HG02938 (cell line): Measurements from ENCODE around the gene NLK.
"Not testable (repeated sequence)": the region's sequence is repeated elsewhere in the genome, so short reads cannot be mapped to it uniquely, and the experiment has no call there.

Experiments used
- ATAC-seq: cut with Tn5 transposase; IDR thresholded peaks from one replicate; pipeline ENCODE4 v1.9.1; 2021; ENCODE audit warnings: mild to moderate bottlenecking, moderate library complexity; ENCODE audit not compliant: unreplicated experiment

Gene NLK

DNA sequence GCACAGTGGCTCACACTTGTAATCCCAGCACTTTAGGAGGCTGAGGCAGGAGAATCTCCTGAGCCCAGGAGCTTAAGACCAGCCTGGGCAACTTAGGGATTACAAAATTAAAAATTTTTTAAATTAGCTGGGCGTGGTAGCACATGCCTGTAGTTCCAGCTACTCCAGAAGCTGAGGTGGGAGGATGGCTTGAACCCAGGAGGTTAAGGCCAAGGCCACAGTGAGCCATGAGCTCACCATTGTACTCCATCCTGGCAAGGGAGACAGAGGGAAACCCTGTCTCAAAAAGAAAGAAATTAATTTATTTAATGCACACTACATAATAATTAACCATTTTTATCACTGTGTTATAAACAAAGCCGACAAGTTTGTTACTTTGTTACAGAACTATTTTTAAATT lies 145.5 kb downstream of the NLK start:
- ATAC-seq: no peak

DNA sequence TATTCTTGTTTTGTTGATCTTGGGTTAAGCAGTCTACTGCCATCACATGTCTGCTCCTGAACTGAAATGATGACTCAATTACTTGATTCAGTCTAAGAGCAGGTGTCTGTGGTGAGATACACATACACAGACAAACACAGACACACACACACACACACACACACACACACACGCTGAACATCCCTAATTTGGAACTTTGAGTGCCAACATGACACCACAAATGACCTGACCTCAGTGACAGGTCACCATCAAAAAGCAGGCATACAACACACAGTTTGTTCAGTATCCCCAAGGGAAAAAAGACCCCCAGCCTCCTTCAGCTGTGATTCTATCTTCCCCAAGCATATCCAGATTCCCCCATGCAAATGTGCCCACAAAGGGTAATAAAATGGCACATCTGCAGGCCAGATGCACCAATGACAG lies 146.4 kb downstream of the NLK start:
- ATAC-seq: no peak

DNA sequence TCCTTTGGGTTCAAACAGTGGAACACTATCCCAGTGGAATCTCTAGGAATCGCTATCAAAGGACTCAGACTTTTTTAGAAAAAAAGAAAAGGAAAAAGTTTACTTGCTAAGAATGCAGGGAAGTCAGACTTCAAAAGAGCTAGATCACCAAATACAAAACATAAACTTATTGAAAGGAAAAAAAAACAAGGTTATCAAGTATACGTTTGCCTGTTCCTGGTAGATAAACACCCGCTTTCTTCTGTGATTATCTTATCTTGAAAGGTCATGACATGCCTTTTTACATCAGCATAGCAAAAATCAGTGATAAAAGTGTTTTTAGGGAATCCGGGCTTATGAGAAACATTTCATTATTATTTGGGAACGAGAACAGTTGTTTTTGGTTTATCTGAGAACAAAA lies 147.2 kb downstream of the NLK start:
- no peak for ATAC-seq

DNA sequence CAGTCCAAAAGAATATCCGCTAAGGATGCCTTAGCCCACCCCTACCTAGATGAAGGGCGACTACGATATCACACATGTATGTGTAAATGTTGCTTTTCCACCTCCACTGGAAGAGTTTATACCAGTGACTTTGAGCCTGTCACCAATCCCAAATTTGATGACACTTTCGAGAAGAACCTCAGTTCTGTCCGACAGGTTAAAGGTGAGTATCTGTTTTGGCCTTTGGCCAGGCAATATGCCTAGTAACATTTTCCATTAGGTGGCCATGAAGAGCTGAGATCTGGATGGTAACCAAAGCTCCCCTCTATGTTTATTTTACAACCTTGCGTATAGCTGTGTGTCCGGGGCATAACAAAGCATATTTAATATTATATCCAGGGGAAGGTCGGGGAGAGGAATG lies 148.5 kb downstream of the NLK start:
- ATAC-seq: no peak

DNA sequence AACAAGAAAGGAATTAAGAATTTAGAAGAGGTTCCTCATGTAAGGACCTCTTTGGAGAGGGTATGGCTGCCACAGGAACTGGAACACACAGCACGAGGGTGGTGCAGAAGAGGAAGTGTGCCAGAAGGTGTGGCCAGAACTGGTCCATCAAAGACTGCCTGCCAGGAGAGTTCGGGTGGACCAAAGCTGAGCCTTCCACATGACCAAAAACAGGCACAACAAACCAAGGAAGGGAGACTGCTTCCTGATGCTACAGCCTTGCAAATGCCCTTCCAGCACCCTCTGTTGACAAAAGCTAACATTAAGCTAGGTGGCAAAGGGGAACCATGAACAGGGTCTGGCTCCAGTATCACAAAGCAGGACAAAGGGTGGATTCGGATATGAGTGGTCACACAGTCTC lies 150.8 kb downstream of the NLK start:
- ATAC-seq: no peak

DNA sequence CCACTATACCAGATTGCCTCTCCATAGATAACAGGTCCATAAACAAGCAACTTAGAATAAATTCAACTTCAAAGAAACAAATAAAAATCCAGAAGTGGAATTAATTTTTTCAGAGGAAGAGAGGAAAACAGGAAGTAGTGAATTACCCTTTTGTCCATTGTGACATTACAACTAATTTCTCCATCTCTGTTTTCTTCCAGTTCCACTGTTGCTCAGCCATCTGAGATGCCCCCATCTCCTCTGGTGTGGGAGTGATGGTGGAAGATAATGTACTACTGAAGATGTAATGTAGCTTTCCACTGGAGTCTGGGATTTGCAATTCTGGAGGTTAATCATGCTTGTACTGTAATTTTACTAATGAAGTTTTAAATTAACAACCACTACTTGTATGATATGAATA lies 151.9 kb downstream of the NLK start:
- no peak for ATAC-seq

DNA sequence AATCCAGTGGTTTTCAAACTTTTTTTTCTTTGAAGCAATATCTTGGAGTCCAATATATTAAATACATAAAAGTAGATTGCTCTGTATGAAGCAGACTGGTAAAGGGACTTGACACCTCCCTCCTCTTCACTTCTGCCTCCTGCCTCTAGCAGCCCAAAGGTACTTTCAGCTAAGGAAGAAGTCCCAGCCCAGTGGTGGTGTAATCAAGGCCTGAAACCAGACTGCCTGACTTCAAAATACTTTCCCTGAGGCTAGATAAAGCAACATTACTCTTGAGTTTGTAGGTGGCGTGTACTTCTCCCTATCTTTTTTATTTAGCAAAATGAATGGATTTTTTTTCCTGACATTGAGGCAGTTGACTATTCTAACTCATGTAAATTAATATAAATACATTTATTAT lies 154.2 kb downstream of the NLK start:
- no peak for ATAC-seq

DNA sequence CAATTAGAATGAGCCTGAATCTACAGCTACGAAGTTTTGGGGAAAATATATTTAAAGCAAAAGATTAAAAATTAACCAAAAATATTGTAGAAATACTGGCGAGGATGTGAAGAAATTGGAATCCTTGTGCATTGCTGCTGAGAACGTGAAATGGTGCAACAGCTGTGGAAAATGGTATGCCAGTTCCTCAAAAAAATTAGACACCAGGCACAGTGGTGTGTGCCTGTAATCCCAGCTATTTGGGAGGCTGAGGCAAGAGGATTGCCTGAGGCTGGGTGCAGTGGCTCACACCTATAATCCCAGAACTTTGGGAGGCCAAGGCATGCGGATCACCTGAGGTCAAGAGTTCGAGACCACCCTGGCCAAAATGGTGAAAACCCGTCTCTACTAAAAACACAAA lies 156.6 kb downstream of the NLK start:
- ATAC-seq: no peak

DNA sequence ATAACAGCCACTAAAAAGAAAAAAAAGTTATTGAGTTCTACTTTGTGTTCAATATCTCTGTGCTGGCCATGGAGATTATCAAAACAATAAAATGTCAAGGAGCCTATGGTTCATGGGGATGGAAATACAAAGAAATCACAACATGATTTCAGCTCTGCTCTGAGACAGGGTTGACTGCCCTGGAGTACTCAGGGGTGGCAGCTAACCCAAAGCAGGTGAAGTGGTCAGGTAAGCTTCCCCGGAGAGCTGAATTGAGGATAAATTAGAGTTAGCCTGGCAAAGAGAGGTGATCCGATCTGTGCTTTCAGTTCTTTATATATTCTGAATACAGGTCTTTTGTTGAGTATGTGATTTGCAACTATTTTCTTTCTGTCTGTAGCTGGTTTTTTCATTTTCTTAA lies 157.3 kb downstream of the NLK start:
- no peak for ATAC-seq

DNA sequence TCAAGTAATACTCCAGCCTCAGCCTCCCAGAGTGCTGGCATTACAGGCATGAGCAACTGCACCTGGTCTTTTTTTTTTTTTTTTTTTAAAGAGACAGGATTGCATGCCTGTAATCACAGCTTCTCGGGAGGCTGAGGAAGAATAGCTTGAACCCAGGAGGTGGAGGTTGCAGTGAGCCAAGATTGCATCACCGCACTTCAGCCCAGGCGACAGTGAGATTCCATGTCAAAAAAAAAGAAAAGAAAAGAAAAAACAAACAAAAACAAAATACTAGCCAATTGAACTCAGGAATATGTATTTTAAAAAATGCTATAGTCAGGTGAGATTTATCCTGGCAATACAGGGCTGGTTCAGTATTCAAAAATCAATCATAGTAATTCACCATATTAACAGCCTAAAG lies 158.8 kb downstream of the NLK start:
- ATAC-seq: no peak

DNA sequence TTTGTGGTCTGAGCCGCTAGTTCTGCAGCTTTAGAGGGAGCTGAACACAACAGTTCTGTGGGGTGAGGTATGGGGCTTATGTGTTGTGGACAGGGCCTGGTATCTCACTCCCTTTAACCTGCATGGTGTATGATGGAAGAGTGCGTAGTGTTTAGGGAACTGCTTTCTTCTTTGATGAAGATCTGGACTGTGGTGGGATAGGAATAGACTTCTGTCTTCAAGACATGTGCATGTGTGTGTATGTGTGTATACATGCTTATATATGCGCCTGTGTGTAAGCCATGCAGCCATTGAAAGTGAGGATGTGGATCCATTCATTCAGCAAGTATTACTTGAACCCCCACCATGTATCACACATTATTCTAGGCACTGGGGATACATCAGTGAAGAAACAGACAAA lies 161.8 kb downstream of the NLK start:
- no peak for ATAC-seq

DNA sequence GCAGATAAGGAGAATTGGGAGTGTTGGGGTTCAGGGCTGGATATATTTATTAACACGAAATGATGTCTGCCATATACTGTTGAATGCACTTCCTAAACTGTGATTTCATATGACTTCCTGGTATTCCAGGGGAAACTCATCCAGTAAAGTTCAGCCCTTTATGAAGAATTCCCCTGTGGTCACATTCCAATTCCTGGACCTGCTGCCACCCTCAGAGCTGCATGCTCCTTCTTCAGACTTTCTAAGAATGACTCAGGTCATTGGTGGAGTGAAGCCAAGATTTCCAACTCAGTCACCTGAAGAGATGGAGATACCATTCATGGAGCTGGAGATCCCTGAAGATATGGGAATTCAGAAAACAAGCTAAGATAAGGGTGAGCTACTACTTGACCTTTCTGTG lies 162.3 kb downstream of the NLK start:
- no peak for ATAC-seq

DNA sequence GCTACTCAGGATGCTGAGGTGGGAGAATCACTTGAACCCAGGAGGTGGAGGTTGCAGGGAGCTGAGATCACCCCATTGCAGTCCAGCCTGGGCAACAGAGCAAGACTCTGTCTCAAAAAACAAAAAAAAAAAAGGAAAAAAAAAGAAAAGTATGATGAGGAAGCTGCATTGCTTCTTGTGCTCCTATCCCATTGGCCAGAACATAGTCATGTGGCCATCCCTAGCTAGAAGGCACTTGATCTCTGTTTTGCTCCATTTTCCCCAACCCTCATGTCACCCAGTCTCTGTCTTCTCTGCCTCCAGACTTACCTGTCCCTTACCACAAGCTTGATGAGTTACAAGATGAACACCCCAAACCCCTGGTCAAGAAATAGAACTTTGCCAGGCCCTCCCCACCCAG lies 163.8 kb downstream of the NLK start:
- no peak for ATAC-seq

DNA sequence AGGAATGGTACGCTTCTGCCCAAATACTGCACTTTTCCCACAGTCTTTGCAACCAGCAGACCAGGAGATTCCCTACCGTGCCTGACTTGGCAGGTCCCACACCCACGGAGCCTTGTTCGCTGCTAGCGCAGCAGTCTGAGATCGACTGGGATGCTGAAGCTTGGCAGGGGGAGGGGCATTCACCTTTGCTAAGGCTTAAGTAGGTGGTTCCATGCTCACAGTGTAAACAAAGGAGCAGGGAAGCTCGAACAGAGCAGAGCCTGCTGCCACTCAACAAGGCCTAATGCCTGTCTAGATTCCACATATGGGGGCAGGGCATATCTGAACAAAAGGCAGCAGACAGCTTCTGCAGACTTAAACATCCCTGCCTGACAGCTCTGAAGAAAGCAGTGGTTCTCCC lies 169.3 kb downstream of the NLK start:
- ATAC-seq: no peak

DNA sequence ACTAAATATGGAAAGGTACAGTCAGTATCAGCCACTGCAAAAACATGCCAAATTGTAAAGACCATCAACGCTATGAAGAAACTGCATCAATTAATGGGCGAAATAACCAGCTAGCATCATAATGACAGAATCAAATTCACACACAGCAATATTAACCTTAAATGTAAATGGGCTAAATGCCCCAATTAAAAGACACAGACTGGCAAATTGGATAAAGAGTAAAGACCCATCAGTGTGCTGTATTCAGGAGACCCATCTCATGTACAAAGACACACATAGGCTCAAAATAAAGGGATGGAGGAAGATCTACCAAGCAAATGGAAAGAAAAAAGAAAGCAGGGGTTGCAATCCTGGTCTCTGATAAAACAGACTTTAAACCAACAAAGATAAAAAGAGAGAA lies 171.1 kb downstream of the NLK start:
- not testable (repeated sequence) for ATAC-seq

DNA sequence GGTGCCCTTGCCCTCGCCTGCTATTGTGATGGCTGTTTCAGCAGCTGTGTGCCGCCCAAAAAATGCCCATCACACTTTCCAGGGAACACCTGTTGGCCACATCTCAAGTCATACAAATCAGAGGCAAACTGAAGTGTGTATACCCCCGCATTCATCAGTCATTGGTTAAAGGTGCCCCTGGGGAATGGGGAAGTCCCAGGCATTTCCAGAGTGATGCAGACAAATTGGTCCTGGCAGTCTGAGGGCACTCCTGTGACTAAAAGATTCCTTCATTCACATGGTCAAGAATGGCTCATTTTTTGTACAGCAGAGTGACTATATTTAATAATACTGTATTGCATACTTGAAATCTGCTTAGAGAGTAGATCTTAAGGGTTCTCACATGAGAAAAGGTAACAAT lies 173.6 kb downstream of the NLK start:
- no peak for ATAC-seq

DNA sequence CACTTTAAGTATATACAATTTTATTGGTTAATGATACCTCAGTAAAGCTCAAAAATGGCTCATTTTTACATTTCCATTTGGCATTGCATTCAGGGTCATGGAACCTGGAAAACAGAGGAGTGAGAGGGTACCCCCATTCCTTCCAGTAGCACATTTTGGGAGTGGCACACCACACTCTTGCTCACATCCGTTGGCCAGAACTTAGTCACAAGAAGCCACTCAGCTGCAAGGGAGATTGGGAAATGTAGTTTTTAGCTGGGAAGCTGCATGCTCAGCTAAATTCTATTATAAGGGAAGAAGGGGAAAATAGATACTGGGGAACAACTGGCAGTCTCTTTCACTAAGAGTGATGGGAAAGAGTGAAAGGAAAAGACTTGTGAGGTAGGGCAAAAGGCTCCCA lies 174.1 kb downstream of the NLK start:
- no peak for ATAC-seq

DNA sequence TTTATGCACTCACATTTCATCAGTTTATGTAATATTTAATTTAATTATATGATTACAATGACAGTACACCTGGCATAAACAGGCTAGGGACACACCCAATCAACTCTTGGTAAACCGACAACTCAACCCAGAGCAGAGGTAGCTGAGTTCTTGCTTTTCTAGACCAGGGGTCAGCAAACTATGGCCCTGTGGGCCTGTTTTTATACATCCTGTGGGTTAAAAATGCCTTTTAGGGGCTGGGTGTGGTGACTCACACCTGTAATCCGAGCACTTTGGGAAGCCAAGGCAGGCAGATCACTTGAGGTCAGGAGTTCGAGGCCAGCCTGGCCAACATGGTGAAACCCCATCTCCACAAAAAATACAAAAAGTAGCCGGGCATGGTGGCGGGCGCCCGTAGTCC lies 177.3 kb downstream of the NLK start:
- no peak for ATAC-seq

DNA sequence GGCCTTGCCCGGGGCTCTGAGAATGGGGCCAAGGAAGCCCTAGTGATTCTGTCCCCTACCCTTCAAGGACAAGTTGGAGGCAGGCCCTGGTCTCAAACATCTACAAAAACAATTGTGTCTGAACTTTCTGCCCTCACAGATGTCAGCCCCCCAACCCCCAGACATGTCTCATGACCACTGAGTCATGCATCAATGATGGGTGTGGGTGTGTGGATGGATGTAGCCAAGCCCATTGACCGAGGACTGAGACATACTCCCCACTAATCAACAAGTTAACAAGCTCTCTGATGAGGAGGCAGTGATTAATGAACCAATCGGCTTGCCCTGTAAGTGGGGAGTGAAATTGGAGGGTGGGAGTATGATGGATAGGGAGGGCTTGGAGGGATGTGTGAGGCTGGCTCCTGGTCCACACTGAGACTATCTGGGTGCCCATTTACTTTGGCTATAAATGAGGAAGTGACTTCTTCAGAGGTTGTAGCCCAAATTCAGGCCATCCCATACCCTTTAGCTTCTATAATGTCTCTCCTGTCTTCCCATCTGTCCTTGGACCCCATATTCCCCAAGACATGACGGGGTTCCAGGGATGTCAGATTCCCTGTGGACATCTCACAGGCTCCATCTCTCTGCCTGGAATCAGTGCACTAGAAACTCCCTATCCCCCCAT lies 179.4 kb downstream of the NLK start:
- ATAC-seq: no peak

DNA sequence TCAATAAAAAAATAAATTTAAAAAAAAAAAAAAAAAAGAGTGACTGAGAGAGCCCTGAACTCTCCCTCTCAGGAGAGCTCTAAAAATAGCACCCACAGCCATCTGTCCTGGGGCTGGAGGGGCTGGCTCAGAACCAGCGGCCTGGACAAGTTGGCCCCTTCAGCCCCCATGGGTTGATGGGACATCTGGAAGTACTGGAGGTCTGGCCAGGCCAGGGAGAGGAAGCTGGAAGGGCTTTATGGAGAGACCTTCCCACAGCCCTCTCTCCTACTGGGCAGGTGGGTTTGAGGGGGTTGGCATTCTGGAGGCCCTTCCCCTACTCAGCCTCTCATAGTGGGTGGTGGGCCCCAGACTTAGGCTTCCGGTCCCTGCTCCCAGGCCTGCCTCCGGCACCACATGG lies 182.8 kb downstream of the NLK start:
- ATAC-seq: no peak

DNA sequence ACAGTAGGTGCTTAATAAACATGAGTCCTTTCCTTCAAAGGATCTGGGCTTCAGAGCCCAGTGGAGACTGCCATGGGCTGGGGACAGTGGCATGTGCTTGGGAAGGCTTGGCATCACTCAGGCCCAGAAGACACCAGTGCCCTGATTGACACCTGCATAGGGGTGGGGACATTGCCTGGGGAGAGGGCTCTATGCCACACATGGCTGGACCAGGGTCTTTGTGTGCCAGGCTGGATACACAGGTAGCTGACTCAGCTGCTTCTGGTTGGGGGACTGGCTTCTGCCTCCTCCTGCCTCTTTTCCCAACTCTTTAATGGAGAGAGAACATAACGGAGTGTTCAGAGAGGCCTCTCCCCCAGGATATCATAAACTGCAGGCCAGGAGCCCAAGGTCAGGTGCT lies 183.4 kb downstream of the NLK start:
- no peak for ATAC-seq

DNA sequence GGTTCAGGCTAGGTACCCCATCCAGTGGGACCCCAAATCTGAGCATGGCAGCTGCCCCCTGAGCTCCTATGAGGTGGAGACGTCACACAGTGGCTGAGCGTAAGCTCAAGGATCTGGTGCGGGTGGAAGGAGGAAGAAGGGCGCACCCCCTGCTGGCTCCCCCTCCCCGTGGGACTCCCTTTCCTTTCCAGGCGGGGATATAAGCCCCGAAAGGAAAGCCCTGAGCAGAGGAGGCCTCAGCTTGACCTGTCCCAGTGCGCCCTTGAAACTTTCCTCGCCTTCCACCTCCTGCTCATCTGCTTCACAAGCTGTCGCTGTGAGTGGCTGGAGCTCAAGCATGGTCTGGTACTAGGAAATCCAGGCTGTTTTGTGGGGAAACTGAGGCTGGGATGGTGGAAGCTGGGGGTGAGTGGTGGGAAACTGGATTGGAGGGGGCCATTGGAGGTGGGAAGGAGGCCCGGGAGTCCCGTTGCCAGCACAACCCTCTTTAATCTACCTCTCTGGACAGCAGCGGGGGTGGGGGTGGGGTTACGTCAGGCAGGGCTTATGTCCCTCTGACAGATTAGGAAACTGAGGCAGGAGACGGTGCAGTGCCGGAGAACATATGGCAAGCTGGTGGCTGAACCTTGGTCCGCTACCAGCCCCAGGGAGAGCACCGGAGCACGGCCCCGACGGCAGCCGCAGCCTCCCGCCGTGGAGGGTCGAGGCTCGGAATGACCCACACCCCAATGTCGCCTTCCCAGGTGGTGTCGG lies 184.3 kb downstream of the NLK start:
- ATAC-seq: no peak
